ENCODE results near the gene KRTAP4-11.
"Not testable (repeated sequence)": the region's sequence is repeated elsewhere in the genome, so short reads cannot be mapped to it uniquely, and the experiment has no call there.

Gene KRTAP4-11

GRCh38 chr17:41127371-41127770 lies 9.2 kb upstream of the KRTAP4-11 start:
- TF ChIP-seq, protein P1, sequence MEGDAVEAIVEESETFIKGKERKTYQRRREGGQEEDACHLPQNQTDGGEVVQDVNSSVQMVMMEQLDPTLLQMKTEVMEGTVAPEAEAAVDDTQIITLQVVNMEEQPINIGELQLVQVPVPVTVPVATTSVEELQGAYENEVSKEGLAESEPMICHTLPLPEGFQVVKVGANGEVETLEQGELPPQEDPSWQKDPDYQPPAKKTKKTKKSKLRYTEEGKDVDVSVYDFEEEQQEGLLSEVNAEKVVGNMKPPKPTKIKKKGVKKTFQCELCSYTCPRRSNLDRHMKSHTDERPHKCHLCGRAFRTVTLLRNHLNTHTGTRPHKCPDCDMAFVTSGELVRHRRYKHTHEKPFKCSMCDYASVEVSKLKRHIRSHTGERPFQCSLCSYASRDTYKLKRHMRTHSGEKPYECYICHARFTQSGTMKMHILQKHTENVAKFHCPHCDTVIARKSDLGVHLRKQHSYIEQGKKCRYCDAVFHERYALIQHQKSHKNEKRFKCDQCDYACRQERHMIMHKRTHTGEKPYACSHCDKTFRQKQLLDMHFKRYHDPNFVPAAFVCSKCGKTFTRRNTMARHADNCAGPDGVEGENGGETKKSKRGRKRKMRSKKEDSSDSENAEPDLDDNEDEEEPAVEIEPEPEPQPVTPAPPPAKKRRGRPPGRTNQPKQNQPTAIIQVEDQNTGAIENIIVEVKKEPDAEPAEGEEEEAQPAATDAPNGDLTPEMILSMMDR (IDR thresholded peaks at IDR 0.05): no peak

GRCh38 chr17:41126412-41126811 lies 8.2 kb upstream of the KRTAP4-11 start:
- TF ChIP-seq, protein P1 (IDR thresholded peaks at IDR 0.05): no peak

DNA sequence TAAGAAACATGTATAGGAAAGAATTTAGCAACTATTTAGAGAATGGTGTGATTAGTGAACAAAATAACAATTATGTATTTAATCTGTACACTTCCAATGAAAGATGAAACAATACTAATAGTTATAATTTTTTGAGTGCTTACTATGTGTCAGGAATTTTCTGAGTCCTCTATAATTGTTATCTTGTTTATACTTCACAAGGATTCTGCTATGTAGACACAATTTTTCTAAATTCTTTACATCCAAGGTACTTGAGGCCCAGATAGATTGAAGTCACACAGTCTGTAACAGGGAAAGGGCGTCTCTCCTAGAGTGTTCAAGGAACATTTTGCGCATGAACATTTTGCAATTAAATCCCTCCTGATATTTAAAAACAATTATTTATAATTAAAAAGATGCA lies 6.9 kb upstream of the KRTAP4-11 start:
- TF ChIP-seq, protein P1 (IDR thresholded peaks at IDR 0.05): no peak

DNA sequence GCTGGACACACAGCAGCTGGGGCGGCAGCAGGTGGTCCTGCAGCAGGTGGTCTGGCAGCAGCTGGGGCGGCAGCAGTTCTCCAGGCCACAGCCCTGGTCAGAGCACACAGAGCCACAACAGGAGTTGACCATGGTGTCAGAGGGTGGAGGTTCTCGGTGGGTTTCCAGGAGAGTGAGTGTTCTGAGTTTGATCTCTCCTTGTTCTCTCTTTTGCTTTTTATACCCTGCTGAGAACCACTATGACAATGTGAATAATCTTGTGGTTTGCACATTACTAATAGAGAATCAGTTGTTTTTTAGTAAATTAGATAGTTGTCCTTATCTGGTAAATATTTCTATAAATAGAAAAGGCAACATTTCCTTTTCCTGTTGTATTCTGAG lies 5.8 kb upstream of the KRTAP4-11 start, which contains the start of gene KRTAP4-12:
TSS of gene KRTAP4-12 (minus strand) at position 192 of the 381 bp plus-strand sequence. CDS start at position 132, 60 bp downstream.
- TF ChIP-seq, protein P1 (IDR thresholded peaks at IDR 0.05): not testable (repeated sequence)

GRCh38 chr17:41121742-41122141 lies 3.6 kb upstream of the KRTAP4-11 start:
- TF ChIP-seq, protein P1 (IDR thresholded peaks at IDR 0.05): no peak

DNA sequence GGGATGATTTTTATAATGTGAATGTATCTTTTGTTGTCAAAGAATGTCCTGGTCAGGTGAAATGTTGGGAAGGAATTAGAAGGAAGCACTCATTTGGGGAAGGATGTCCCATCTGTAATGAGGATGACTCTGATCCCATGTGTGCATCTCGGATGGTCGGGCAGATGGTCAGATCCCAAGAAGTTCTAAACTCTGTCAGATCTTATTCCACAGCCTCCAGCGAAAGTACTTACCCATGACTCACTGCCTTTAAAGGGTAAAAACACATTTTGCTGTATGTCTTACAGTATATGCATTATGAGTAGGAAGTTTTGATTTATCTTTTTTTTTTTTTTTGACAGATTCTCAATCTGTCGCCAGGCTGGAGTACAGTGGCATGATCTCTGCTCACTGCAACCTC lies 548 bp upstream of the KRTAP4-11 start:
- TF ChIP-seq, protein P1 (IDR thresholded peaks at IDR 0.05): no peak

- TF ChIP-seq, protein P1 (IDR thresholded peaks at IDR 0.05): no peak
Measured at GRCh38 chr17:41116297-41116696, 1.9 kb downstream of the KRTAP4-11 start.
